Smooth muscle cell (in vitro differentiated cells): ENCODE results near the gene GALNT9. TPM values are rescaled to one million over a fixed set of nuclear protein-coding genes. Genes with fewer than 3 reads are reported as not detected.

Source experiments
- DNase-seq: peaks from one replicate; lab custom pipeline; 2025; ENCODE audit not compliant: unreplicated experiment; lab: John Stamatoyannopoulos, UW
- H2AFZ ChIP-seq: fragments of 200-600 bp; sonication (generic); 2 replicates; pipeline ENCODE4 v1.6.0; 2016; ENCODE audit warnings: antibody characterized with exemption, low read depth, mild to moderate bottlenecking
- H3F3A ChIP-seq: fragments of 200-600 bp; sonication (generic); 2 replicates; pipeline ENCODE4 v1.6.0; 2017; ENCODE audit warnings: antibody characterized with exemption, low read depth
- H3K27ac ChIP-seq: fragments of 200-600 bp; sonication (generic); 2 replicates; pipeline ENCODE4 v1.5.1; 2016; ENCODE audit warnings: low read depth, mild to moderate bottlenecking
- H3K27me3 ChIP-seq: fragments of 200-600 bp; sonication (generic); 2 replicates; pipeline ENCODE4 v1.6.1; 2016; ENCODE audit warnings: low read depth, mild to moderate bottlenecking
- H3K36me3 ChIP-seq: fragments of 200-600 bp; sonication (generic); 2 replicates; pipeline ENCODE4 v1.5.1; 2016; ENCODE audit warnings: low read depth
- H3K4me1 ChIP-seq: fragments of 200-600 bp; sonication (generic); 2 replicates; pipeline ENCODE4 v1.5.1; 2016; ENCODE audit warnings: low read depth
- H3K4me2 ChIP-seq: fragments of 200-600 bp; sonication (generic); 2 replicates; pipeline ENCODE4 v1.6.0; 2016; ENCODE audit warnings: mild to moderate bottlenecking
- H3K4me3 ChIP-seq: fragments of 200-600 bp; sonication (generic); 2 replicates; pipeline ENCODE4 v1.5.1; 2016; ENCODE audit warnings: mild to moderate bottlenecking
- H3K79me2 ChIP-seq: fragments of 200-600 bp; sonication (generic); 2 replicates; pipeline ENCODE4 v1.6.0; 2016; ENCODE audit warnings: low read depth, mild to moderate bottlenecking
- H3K9ac ChIP-seq: fragments of 200-600 bp; sonication (generic); 2 replicates; pipeline ENCODE4 v1.6.0; 2016; ENCODE audit warnings: low read depth
- H3K9me3 ChIP-seq: fragments of 200-600 bp; sonication (generic); replicated peaks from 2 replicates; pipeline ENCODE4 v1.5.1; 2016; ENCODE audit warnings: low read depth
- H4K20me1 ChIP-seq: fragments of 200-600 bp; sonication (generic); 2 replicates; pipeline ENCODE4 v1.6.0; 2016; ENCODE audit warnings: low read depth
- WGBS: methylation state at CpG from one replicate; pipeline ENCODE4 v1.1.7; 2016; ENCODE audit warnings: low lambda C conversion rate; 5-methylcytosine and 5-hydroxymethylcytosine counted together
- polyA plus RNA-seq: library from polyadenylated mRNA; unstranded; fragments of >200 nt; fragmentation: Nextera tagmentation; extraction: Ambion mirVana; gene quantifications from 2 replicates; pipeline ENCODE4 v1.2.1, GENCODE V29; 2016
- total RNA-seq: library from RNA; depleted of rRNA; stranded (reverse); fragments of >200 nt; gene quantifications from 2 replicates; pipeline ENCODE4 v1.2.3, GENCODE V29; 2014
- TF ChIP-seq, protein P1 (sequence below): fragments of 200-600 bp; sonication (generic); IDR thresholded peaks from 2 replicates; pipeline ENCODE4 v1.5.1; 2017; ENCODE audit warnings: borderline replicate concordance, mild to moderate bottlenecking, antibody characterized with exemption; ENCODE audit not compliant: insufficient read depth, poor library complexity, severe bottlenecking

Gene GALNT9
- total and polyA plus RNA-seq, 2 experiments from 2014 or later: 1.1 TPM; not detected in 1

DNA sequence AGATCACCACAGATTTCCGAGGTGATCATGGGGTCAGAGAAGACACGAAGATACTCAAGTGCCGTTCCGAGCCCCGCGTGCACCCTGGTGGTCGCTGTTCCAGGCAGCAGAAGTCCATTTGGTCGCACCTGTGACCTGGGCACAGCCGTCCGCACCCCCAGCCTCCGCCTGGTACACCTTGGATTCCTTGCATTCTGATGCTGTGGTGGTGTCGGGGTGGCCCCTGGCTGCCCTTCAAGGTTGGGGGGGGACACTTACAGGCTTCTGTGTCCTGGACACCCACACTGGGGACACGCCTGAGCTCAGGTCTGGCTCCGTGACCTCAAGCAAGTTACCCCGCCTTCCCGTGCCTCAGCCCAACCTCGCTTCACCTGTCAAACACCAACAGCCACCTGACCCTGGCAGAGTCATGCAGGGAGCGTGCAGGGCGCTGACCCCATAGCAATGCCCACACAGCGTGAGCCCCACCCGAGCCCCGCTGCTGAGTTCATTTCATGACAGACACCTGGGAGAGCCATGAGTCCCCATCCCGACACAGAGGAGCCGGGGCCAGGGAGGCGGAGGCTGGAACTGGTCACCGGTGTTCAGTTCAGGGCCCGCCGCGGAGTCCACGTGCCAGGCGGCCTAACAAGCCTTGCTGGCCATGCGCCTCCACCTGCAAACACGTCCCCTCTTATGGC is 17.9 kb upstream of the GALNT9 start:
- Histone ChIP-seq H4K20me1 (no peaks in the 10 kb centered on the region), H3K9me3 (no peaks in the 10 kb centered on the region), H3K4me1 (no peaks in the 10 kb centered on the region), H3K36me3 (no peaks in the 10 kb centered on the region), H3K9ac (no peak overlapping the region), H3K27me3 (peaks cover 6% of the 10 kb centered on the region), H3K27ac (no peak overlapping the region), H2AFZ (no peak overlapping the region), H3K4me3 (no peak overlapping the region), H3K4me2 (no peak overlapping the region), H3F3A (no peaks in the 10 kb centered on the region), H3K79me2 (no peaks in the 10 kb centered on the region)
- WGBS: 84% methylated on average over 31 of the region's 33 CpGs
- TF ChIP-seq, protein P1, sequence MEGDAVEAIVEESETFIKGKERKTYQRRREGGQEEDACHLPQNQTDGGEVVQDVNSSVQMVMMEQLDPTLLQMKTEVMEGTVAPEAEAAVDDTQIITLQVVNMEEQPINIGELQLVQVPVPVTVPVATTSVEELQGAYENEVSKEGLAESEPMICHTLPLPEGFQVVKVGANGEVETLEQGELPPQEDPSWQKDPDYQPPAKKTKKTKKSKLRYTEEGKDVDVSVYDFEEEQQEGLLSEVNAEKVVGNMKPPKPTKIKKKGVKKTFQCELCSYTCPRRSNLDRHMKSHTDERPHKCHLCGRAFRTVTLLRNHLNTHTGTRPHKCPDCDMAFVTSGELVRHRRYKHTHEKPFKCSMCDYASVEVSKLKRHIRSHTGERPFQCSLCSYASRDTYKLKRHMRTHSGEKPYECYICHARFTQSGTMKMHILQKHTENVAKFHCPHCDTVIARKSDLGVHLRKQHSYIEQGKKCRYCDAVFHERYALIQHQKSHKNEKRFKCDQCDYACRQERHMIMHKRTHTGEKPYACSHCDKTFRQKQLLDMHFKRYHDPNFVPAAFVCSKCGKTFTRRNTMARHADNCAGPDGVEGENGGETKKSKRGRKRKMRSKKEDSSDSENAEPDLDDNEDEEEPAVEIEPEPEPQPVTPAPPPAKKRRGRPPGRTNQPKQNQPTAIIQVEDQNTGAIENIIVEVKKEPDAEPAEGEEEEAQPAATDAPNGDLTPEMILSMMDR: no peak
- DNase-seq: no peak

DNA sequence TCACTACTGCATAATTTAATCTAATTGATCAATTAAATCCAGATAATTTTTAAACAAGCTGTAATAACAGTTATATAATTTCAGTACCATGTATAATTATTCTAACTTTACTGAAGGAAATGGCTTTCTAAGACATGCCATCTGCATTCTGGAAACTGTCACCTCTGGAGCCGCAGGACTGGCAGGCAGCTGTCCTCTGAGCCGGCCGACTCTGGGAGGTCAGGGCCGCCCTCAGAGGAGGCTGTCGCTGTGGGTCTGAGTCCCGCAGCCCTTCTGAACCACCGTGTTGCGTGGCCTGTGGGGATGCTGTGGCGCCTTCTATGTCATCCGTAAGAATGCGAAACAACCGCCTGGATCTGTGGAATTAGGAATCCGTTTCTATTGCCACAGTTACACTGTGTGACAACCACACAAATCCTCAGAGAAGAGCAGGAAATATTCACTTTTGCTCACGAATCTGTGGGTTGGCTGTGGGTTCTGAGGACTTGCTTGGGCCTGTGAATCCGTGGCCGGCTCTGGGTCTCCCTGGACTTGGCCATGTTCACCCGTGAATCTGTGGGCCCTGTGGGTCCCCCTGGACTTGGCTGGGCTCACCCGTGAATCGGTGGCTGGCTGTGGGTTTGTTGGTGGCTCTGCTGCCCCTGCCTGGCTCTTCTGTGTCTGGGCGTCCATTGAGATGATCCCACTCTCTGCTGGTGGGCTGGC is 17.2 kb upstream of the GALNT9 start:
- TF ChIP-seq, protein P1: no peak
- Histone ChIP-seq H3K4me1 (no peaks in the 10 kb centered on the region), H3K36me3 (no peaks in the 10 kb centered on the region), H3F3A (no peaks in the 10 kb centered on the region), H3K27me3 (peaks cover 6% of the 10 kb centered on the region), H3K27ac (no peak overlapping the region), H3K4me3 (no peak overlapping the region), H4K20me1 (no peaks in the 10 kb centered on the region), H3K79me2 (no peaks in the 10 kb centered on the region), H3K9me3 (no peaks in the 10 kb centered on the region), H2AFZ (no peak overlapping the region), H3K9ac (no peak overlapping the region), H3K4me2 (no peak overlapping the region)
- WGBS: 91% methylated on average over 20 of the region's 20 CpGs
- DNase-seq: no peak

DNA sequence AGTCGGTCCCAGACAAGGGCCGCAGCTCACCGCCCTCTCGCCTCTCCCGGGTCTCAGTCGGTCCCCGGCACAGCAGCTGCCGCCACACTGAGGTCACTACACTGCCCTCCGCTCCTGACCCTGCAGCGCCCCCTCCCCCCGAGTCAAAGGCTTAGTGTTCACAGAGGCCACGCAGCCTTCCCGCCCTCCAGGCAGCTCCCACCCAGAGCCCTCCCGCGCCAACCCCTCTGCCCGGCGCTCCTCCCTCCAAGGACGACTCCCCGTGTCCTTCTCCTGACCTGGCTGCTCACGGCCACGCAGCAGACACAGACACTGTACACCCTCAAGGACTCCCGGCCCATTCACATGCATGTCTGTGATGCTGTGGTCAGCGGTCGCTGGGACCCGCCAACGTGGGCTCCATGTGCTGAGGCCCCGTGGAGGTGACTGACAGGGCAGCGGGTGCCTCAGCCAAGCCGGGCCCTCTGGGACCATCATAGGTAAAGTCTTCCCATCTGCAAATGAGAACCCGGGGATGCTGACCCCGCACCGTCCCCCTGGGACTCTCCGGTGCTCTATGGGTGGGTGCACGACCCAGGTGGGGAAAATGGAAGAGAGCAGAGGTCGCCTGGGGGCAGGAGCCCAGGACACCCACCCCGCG is 16.3 kb upstream of the GALNT9 start:
- no peaks in the 10 kb centered on the region for H3K36me3 ChIP-seq
- H3K9ac ChIP-seq: no peak overlapping the region
- H4K20me1 ChIP-seq: no peaks in the 10 kb centered on the region
- no peak for DNase-seq
- no peaks in the 10 kb centered on the region for H3K79me2 ChIP-seq
- no peaks in the 10 kb centered on the region for H3K9me3 ChIP-seq
- no peak overlapping the region for H3K4me2 ChIP-seq
- H2AFZ ChIP-seq: no peak overlapping the region
- no peak overlapping the region for H3K27ac ChIP-seq
- no peaks in the 10 kb centered on the region for H3F3A ChIP-seq
- WGBS: 83% methylated on average over 34 of the region's 37 CpGs
- no peaks in the 10 kb centered on the region for H3K4me1 ChIP-seq
- H3K27me3 ChIP-seq: peaks cover 6% of the 10 kb centered on the region
- H3K4me3 ChIP-seq: no peak overlapping the region
- TF ChIP-seq, protein P1: no peak
